ENCODE data around the gene CNTN6. TPM values are rescaled to one million over a fixed set of nuclear protein-coding genes. Genes with fewer than 3 reads are reported as not detected.

CNTN6 gene
- total and polyA plus RNA-seq, 2 donors = 0.03 to 10.2 TPM

DNA sequence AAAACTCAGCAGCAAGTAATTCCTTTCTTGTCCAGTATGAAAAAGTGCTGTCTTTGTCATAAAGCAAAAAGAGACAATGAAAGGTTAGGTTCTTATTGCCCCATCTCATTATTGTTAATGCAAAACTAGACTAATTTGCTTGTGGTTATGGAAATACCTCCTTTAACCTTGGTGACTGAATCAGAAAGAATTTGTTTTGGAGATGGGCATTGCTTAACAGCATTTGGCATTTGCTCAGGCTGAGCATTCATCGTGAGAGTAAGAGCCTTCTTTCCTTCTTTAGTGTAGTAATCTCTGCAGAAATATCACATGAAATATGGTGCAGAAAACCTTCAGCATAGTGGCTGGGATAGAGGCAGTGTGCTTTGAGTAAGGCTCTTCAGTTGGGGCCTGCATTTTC, 103.1 kb downstream of the CNTN6 start:
- Histone ChIP-seq H3K36me3 (ENCODE audit: insufficient read depth) (no peaks in the 10 kb centered on the region), H3K4me3 (ENCODE audit: low read depth, low read length) (no peak overlapping the region), H3K4me1 (ENCODE audit: insufficient read depth) (no peaks in the 10 kb centered on the region), H3K27ac (ENCODE audit: low read depth) (no peak overlapping the region)
- 24% methylated on average over 1 of the region's 1 CpG for WGBS
- no peak for DNase-seq (ENCODE audit: extremely low spot score)

DNA sequence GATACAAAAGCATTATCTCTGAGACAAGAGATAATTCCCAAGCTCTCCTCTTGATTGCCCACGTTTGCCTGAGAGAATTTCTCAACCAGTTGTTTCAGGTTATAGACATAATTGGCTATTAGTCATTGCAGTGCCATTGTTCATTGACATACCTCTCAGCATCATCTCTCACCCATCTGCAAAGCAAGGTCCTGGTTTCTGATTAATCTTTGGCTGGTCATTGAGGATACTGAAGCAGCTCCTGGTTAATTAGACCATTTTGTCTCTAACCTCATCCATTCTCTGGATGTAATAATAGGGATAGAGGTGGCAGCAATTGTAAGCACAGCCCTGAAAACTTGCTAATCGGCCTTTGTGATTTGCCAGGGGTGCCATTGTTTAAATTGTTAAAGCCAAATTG, 104.2 kb downstream of the CNTN6 start:
- H3K4me1 ChIP-seq (ENCODE audit: insufficient read depth) = no peaks in the 10 kb centered on the region
- 58% methylated on average over 2 of the region's 2 CpGs for WGBS
- no peak overlapping the region for H3K4me3 ChIP-seq (ENCODE audit: low read depth, low read length)
- no peak overlapping the region for H3K27ac ChIP-seq (ENCODE audit: low read depth)
- H3K36me3 ChIP-seq (ENCODE audit: insufficient read depth) = no peaks in the 10 kb centered on the region
- no peak for DNase-seq (ENCODE audit: extremely low spot score)

DNA sequence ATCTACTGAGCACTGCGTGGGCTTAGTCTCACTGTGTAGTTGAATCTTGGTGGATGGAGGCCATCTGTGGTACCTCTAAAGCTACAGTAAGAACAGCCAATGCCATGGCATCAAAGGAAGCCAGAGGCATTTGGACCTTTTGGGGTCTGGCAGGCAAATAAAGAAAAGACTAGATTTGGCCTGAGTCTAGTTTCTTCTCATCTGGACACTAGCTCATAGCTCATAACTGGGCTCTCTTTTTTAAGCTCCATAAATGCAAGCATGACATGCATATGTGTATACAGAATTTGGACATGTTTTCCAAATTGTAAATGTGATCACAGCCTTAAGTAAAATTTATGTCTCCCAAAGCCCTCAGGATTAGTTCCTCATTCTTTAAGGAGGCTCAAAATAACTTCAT, 107.5 kb downstream of the CNTN6 start:
- 41% methylated on average over 1 of the region's 1 CpG for WGBS
- Histone ChIP-seq H3K4me3 (ENCODE audit: low read depth, low read length) (no peak overlapping the region), H3K4me1 (ENCODE audit: insufficient read depth) (no peaks in the 10 kb centered on the region), H3K36me3 (ENCODE audit: insufficient read depth) (no peaks in the 10 kb centered on the region), H3K27ac (ENCODE audit: low read depth) (no peak overlapping the region)
- no peak for DNase-seq (ENCODE audit: extremely low spot score)

DNA sequence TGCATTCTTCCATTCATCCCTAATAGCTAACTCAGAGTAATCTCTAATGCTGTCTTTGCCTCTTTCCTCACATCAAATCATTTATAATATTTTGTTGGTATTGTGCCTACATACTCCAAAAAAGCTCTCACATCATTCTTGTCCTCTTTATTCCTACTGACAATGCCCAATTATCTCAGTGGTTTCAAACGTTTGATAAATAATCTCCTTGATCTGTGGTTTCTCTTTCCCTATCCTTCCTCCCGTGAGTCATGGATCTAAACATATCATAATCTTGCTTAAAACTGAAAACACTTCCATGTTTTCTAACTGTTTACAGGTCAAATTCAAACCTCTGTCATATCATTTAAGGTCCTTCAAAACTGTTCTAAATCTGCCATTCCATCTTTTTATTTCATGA, 115.1 kb downstream of the CNTN6 start:
- Histone ChIP-seq H3K4me3 (ENCODE audit: low read depth, low read length) (no peak overlapping the region), H3K27ac (ENCODE audit: low read depth) (no peak overlapping the region), H3K4me1 (ENCODE audit: insufficient read depth) (no peaks in the 10 kb centered on the region), H3K36me3 (ENCODE audit: insufficient read depth) (no peaks in the 10 kb centered on the region)
- WGBS = 14% methylated on average over 2 of the region's 2 CpGs
- no peak for DNase-seq (ENCODE audit: extremely low spot score)

DNA sequence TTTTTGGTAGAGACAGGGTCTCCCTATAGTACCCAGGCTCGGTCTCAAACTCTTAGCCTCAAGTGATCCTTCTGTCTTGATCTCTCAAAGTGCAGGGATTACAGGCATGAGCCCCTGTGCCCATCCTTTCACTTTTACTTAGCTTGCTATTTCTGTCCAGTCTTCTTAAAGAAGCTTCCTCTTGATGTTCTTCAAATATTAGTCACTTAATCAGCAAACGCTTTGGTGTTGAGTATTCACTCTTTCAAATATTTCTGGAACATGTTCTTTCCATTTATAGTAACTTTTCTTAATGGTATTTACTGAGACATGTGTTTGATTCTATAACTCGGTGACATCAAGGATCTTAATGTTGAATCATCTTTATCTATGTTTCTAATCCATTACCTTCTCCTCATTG, 122.1 kb downstream of the CNTN6 start:
- 57% methylated on average over 3 of the region's 3 CpGs for WGBS
- Histone ChIP-seq H3K27ac (ENCODE audit: low read depth) (no peak overlapping the region), H3K4me1 (ENCODE audit: insufficient read depth) (no peaks in the 10 kb centered on the region), H3K36me3 (ENCODE audit: insufficient read depth) (no peaks in the 10 kb centered on the region), H3K4me3 (ENCODE audit: low read depth, low read length) (no peak overlapping the region)
- DNase-seq (ENCODE audit: extremely low spot score) = no peak

DNA sequence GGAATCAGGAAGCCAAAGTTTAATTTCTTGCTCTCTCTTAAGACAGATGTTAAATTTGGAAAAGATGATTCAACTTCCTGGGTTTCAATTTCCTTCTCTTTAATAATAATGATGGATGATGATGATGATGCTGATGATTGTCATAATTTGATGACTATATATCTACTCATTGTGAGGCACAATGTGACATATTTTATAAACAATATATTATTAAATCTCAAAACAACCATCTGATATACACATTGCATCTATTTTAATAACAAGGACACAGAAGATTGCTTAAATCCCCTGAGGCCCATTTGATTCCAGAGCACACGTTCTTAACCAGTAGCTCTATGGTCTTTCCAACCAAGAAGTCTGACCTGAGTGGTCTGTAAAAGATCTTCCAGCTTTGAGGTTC, 124.0 kb downstream of the CNTN6 start:
- no peaks in the 10 kb centered on the region for H3K4me1 ChIP-seq (ENCODE audit: insufficient read depth)
- no peaks in the 10 kb centered on the region for H3K36me3 ChIP-seq (ENCODE audit: insufficient read depth)
- DNase-seq (ENCODE audit: extremely low spot score) = no peak
- WGBS = 58% methylated on average over 1 of the region's 1 CpG
- no peak overlapping the region for H3K4me3 ChIP-seq (ENCODE audit: low read depth, low read length)
- no peak overlapping the region for H3K27ac ChIP-seq (ENCODE audit: low read depth)

DNA sequence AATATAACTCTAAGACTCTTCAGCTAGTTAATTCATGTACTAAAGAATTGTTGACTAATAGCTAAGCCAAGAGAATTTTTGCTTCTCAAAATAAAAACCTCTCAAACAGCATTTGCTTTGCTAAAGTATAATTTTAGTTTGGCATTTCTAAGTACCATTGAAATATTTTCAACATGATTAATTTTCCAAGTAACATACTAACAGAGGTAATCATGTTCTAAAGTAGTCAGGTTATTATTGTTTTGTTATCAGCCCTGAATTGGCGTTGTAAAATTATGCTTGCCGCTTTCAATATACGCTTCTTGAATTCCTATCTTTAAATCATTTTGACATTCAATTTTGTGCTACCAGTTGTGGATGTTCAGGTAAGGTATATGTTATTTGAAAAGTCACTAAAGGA, 134.3 kb downstream of the CNTN6 start:
- 90% methylated on average over 3 of the region's 3 CpGs for WGBS
- no peak overlapping the region for H3K4me3 ChIP-seq (ENCODE audit: low read depth, low read length)
- no peaks in the 10 kb centered on the region for H3K4me1 ChIP-seq (ENCODE audit: insufficient read depth)
- no peaks in the 10 kb centered on the region for H3K36me3 ChIP-seq (ENCODE audit: insufficient read depth)
- DNase-seq (ENCODE audit: extremely low spot score) = no peak
- H3K27ac ChIP-seq (ENCODE audit: low read depth) = no peak overlapping the region

DNA sequence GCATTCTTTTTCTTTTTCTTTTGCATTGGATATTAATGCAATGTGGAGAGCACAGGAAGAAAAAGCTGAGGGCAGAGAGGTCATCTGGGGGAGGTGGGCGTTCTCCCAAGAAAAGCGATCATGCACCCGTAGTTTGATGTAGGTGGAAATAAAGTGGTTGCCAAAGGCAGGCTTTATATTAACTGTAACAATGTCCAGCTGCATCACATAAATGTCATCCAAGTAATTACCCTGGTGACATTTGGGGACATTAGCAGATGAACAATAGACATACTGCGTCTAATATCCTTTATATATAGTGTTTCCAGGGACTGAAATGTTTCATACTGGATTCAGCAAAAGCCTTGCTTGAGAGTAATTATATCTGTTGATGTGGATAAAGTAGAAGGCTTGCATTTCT, 135.5 kb downstream of the CNTN6 start:
- Histone ChIP-seq H3K36me3 (ENCODE audit: insufficient read depth) (no peaks in the 10 kb centered on the region), H3K4me1 (ENCODE audit: insufficient read depth) (no peaks in the 10 kb centered on the region), H3K4me3 (ENCODE audit: low read depth, low read length) (no peak overlapping the region), H3K27ac (ENCODE audit: low read depth) (no peak overlapping the region)
- 56% methylated on average over 4 of the region's 4 CpGs for WGBS
- no peak for DNase-seq (ENCODE audit: extremely low spot score)

DNA sequence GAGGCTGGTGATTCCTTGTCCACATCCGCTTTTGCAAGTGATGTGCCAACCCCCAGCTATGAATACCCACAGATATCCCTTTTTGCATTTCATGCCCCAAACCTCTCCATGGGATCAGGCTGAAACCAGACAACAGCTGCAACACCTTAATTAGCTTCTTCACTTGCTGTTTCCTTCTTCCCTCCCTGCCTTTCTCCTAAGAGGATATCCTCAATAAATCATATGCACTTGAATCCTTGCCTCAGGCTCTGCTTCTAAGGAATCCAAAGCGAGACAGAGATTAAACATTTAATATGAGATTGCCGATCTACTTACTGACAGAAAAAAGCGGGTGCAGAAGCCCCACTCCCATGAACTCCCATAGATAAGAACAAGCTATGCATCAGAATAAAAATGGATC, 138.1 kb downstream of the CNTN6 start:
- Histone ChIP-seq H3K27ac (ENCODE audit: low read depth) (no peak overlapping the region), H3K4me1 (ENCODE audit: insufficient read depth) (no peaks in the 10 kb centered on the region), H3K36me3 (ENCODE audit: insufficient read depth) (no peaks in the 10 kb centered on the region), H3K4me3 (ENCODE audit: low read depth, low read length) (no peak overlapping the region)
- 90% methylated on average over 4 of the region's 4 CpGs for WGBS
- no peak for DNase-seq (ENCODE audit: extremely low spot score)

DNA sequence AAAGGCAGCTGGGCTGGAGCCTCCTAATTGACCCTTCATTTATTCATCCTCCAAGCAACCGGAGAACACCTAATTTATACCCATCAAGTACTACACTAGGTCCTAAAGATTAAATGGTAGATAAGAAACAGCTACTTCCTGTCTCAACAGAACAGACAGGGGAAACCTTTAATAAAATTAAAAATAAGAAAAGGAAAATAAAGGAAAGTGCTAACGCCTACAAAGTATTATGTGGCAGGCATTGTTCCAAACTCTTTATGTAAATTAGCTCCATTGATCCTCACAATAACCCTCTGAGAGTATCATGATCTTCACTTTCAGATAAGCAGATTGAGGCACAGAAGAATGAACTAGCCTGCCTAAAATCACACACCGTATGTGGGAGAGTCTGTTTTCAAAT, 139.5 kb downstream of the CNTN6 start:
- H3K4me1 ChIP-seq (ENCODE audit: insufficient read depth) = no peaks in the 10 kb centered on the region
- H3K4me3 ChIP-seq (ENCODE audit: low read depth, low read length) = no peak overlapping the region
- no peak for DNase-seq (ENCODE audit: extremely low spot score)
- no peak overlapping the region for H3K27ac ChIP-seq (ENCODE audit: low read depth)
- 72% methylated on average over 3 of the region's 3 CpGs for WGBS
- H3K36me3 ChIP-seq (ENCODE audit: insufficient read depth) = no peaks in the 10 kb centered on the region

DNA sequence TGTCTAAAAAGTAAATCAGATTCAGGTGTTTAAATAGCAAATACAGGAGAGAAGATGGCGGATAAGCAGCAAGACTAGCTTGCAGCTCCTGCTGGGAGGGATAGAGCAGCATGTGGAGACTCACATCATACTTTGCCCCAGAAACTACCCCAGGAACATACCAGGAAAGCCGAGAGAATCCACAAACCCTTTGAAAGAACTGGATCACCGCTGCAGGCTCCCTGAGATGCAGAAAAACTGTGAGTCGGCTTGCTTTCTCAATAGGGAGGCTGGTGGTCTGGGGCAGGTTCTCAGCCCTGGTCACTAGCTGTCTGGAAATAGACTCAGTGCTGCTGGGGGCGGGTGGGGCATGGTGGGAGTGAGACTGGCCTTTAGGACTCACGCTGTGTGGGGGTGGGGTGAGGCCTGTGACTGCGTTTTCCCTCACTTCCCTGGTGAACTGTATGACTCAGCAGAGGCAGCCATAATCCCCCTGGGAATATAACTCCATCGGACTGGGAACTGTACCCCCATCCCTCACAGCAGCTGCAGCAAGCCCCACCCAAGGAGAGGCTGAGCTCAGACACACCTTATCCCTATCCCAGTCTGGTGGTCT, 142.8 kb downstream of the CNTN6 start:
- Histone ChIP-seq H3K36me3 (ENCODE audit: insufficient read depth) (no peaks in the 10 kb centered on the region), H3K4me3 (ENCODE audit: low read depth, low read length) (no peak overlapping the region), H3K4me1 (ENCODE audit: insufficient read depth) (no peaks in the 10 kb centered on the region), H3K27ac (ENCODE audit: low read depth) (no peak overlapping the region)
- WGBS = 89% methylated on average over 8 of the region's 8 CpGs
- DNase-seq (ENCODE audit: extremely low spot score) = no peak

DNA sequence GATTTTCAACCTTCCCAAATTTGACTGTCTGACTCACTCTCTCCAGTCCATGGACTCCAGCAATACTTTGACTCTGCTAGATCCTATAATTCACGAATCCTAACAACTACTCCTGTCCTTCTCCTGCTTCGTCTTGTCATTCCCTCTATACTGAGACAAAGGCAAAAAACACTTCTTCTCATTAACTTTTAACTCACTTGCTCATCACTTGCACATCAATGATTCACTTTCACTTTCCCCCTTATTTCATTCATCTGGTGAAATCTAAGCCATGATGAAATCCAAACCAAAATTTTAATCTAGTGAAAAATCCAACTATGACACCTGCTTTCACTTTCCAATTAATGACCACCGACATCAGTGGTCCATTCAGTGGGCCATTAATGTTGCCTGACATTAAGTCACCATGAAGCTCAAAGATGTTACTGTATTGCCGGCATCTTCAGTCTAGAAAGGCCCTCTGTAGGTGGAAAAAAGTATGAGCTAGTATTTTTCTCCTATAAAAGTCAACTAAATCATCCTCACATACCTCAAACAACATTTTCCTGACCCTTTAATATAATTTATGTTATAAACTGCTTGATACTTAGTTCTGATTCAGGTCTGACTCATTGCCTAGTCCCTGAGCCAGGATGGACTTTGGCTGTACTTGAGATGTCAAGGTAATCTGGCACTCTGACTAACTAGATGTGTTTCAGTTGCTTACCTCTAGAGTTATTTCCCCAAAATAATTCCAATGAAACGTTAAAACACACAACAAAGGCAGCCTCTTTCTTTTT, 158.6 kb downstream of the CNTN6 start:
- no peak for DNase-seq (ENCODE audit: extremely low spot score)
- H3K4me3 ChIP-seq (ENCODE audit: low read depth, low read length) = no peak overlapping the region
- WGBS = 65% methylated on average over 5 of the region's 5 CpGs
- H3K36me3 ChIP-seq (ENCODE audit: insufficient read depth) = no peaks in the 10 kb centered on the region
- no peaks in the 10 kb centered on the region for H3K4me1 ChIP-seq (ENCODE audit: insufficient read depth)
- H3K27ac ChIP-seq (ENCODE audit: low read depth) = no peak overlapping the region

DNA sequence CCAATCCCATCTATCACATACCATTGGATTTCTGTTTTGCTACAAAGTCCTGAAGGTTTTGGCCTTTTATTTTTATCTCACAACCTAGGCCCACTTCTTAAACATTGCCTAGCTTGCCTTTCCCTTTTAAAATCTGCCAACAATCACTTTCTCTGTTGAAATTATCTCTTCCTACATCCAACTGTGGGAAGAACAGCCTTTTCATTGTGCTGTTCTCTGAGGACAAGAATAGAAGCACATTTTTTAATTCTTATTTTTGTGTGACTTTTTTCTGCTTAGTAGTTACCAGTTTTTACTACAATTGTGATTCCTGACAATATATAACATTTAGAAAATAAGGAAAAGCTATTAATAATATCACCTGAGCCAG, 159.2 kb downstream of the CNTN6 start:
- no peak overlapping the region for H3K4me3 ChIP-seq (ENCODE audit: low read depth, low read length)
- DNase-seq (ENCODE audit: extremely low spot score) = no peak
- H3K4me1 ChIP-seq (ENCODE audit: insufficient read depth) = no peaks in the 10 kb centered on the region
- H3K27ac ChIP-seq (ENCODE audit: low read depth) = no peak overlapping the region
- no peaks in the 10 kb centered on the region for H3K36me3 ChIP-seq (ENCODE audit: insufficient read depth)

DNA sequence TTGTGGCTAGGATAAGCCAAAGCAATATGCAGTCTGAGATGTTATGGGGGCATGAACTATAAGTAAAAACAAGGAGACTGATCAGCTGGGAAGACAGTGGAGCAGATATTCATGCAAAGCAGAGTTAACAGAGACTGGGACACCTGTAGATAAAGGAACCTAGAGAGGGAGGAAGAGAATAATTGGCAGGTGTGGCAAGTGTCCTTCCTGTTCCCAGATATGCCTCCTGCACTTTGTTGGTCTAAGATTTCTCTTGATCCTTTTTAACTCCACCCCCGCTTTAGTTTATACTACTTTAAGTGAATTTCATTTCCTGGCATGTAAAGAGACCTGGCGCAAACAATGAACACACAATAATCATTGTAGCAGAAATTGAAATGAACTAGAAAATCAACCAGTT, 169.4 kb downstream of the CNTN6 start:
- Histone ChIP-seq H3K4me1 (ENCODE audit: insufficient read depth) (no peaks in the 10 kb centered on the region), H3K4me3 (ENCODE audit: low read depth, low read length) (no peak overlapping the region), H3K27ac (ENCODE audit: low read depth) (no peak overlapping the region), H3K36me3 (ENCODE audit: insufficient read depth) (no peaks in the 10 kb centered on the region)
- DNase-seq (ENCODE audit: extremely low spot score) = no peak
- 97% methylated on average over 2 of the region's 2 CpGs for WGBS
